ENCODE data around the gene GPD1L.
"Not testable (repeated sequence)": the region's sequence is repeated elsewhere in the genome, so short reads cannot be mapped to it uniquely, and the experiment has no call there.

Gene GPD1L

GRCh38 chr3:32186097-32186496, 79.7 kb downstream of the GPD1L start:
- DNase-seq: no peak

GRCh38 chr3:32186876-32187275, 80.5 kb downstream of the GPD1L start:
- no peak for DNase-seq

- DNase-seq: no peak
Observed at GRCh38 chr3:32189693-32190092, 83.3 kb downstream of the GPD1L start.

DNA sequence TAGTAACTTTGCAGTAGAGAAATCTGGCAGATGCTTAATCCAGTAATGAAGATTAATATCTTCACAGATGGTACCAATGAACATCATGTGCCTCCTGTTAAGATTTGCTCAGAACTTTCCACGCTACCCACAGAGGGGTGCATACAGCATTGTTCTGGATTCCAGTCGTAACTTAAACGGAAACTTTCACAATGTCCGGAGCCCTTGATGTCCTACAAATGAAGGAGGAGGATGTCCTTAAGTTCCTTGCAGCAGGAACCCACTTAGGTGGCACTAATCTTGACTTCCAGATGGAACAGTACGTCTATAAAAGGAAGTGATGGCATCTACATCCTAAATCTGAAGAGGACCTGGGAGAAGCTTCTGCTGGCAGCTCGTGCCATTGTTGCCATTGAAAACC, 84.1 kb downstream of the GPD1L start:
- not testable (repeated sequence) for DNase-seq

- no peak for DNase-seq
Observed at GRCh38 chr3:32193101-32193500, 86.7 kb downstream of the GPD1L start.

GRCh38 chr3:32194653-32195052, 88.2 kb downstream of the GPD1L start:
- DNase-seq: no peak

- DNase-seq: no peak
Observed at GRCh38 chr3:32195995-32196540, 89.6 kb downstream of the GPD1L start.

DNA sequence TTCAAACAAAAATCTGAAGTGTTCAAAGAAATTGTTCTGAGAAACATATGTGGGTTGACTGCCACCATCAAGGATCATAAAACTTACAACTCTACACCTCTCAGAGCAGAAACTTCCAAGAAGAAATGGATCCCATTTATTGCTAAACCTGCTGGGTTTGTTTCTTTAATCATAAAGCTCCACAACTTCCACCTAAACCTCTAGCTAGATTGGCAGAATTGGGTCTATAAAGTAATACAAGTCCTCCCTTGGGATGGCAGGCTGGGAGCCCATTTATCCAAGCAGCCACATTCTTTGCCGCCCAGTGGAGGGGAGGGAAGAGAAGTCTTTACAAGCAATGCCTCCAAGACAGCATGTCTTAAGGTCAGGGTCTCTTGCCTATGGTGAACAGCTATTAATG, 91.6 kb downstream of the GPD1L start:
- DNase-seq: no peak

GRCh38 chr3:32198714-32199113, 92.3 kb downstream of the GPD1L start:
- no peak for DNase-seq

- DNase-seq: no peak
Observed at GRCh38 chr3:32200490-32200889, 94.1 kb downstream of the GPD1L start.

GRCh38 chr3:32200992-32201758, 94.8 kb downstream of the GPD1L start:
- no peak for DNase-seq

GRCh38 chr3:32202496-32202895, 96.1 kb downstream of the GPD1L start:
- no peak for DNase-seq

DNA sequence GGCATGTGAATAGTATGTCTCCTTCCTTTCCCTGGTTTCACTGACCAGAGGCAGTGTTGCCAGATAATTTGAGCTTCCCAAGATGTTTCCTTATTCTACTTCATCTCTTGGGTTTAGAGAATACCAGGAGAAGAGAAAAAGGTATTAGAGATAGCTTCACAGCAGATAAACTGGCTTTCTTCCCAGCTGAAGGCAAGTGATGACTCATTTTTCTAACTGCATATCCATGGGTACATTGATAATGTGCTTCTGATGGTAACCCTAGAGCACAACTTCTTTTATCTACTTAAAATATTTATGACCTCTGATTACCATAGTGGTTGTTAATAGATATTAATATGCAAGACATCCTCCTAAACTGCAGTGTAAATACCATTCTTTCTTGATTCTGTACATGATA, 97.4 kb downstream of the GPD1L start:
- no peak for DNase-seq

DNA sequence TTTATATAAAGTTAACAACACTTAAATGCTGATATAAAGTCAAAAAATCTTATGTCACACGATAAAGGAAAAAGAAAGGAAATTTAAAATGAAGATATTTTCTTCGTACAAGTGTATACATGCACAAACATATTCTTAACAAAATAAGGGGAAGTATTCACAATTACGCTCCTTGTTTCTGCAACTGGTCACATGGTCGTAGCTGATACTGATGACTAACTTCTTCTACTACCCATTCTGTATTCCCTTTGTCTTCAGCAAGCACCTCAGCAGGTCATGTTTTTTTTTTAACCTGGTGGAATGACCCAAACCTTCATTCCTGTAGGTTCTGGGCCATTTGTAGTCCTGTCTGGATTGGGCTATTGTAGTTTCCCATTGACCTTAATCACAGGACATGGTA, 102.0 kb downstream of the GPD1L start:
- no peak for DNase-seq

- no peak for DNase-seq
Observed at GRCh38 chr3:32215185-32215584, 108.8 kb downstream of the GPD1L start.

DNA sequence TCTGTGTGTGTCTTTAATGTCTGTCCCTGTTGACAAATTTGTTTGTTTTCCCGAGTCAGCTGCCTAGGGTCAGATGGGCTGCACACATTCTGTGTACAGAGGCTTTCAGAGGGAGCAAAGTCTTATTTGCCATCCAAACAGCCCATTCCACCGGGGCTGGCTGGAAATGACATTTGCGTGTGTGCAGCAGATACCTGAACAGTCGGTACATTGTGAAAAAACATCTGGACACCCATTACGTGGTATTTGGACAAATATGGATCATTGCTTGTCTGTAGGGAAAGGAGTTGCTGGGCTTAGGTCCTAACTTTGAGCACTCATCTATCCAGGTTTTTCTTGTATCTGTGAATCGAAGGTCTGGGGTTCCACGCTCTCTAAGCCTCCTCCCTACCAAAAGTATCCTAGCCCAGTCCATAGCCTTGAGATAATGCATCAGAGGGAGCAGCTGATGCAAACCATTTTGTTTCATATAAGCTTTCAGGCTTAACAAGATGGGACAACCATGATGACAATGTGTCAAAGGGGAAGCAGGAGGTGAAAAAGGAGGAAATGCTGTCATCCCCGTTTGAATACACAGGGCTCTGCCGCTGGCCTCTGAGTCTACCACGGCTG, 109.9 kb downstream of the GPD1L start:
- DNase-seq: no peak

- no peak for DNase-seq
Observed at GRCh38 chr3:32217339-32217738, 110.9 kb downstream of the GPD1L start.

Measured in activated CD4-positive, alpha-beta T cell treated with anti-CD3 and anti-CD28 coated beads, Interleukin-10, Interleukin-2, amounts not matched to agents 100 ng/mL and 50 ng/mL, durations not matched to agents 16 hours and 8 hours (primary cell).